HG03175 (cell line): ENCODE results near the gene TFAP2B.

Experiments used
- ATAC-seq: cut with Tn5 transposase; IDR thresholded peaks from one replicate; pipeline ENCODE4 v1.9.1; 2021; ENCODE audit warnings: mild to moderate bottlenecking, moderate library complexity; ENCODE audit not compliant: unreplicated experiment

TFAP2B gene

DNA sequence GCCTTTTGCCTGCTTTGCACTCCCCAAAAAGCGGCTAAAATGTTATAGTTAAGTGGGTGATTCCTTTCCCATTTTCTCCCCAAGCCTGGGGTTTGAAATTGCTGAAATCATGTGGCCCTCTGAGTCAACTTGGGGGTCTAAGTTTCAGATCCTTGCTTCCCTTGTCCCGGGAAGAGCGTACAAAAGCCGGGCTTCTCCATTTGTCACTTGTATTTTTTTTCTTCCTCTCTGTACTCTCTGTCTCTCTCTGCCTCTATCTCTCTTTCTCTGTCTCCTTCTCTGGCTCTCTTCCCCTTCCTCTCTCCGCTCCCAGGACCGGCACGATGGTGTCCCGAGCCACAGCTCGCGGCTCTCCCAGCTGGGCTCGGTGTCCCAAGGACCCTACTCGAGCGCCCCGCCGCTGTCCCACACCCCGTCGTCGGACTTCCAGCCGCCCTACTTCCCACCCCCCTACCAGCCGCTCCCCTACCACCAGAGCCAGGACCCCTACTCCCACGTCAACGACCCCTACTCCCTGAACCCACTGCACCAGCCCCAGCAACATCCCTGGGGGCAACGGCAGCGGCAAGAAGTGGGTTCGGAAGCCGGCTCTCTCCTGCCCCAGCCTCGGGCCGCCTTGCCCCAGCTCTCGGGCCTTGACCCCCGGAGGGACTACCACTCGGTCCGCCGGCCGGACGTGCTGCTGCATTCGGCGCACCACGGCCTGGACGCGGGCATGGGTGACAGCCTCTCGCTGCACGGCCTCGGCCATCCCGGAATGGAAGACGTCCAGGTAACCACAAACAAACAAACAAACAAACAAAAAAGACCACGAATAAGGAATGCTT is 4.6 kb downstream of the TFAP2B start:
- ATAC-seq: no peak

DNA sequence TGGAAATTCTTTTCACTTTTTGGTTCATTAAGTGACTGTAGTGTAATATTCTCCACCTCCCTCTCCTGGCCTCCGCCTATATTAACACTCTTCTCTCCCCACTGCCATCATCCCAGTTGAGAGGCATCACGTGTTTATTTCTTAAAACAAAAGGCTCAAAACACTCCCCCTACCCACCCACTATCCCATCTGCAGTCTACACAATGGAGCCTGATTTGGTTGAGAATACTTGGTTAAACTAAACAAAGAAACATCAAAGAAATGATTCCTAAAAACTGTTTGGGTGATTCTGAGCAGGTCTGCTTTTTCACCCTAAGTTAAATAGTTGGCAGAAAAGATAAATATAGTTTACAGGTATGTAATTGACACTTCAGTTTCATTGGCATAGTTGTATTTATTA is 5.9 kb downstream of the TFAP2B start:
- no peak for ATAC-seq

DNA sequence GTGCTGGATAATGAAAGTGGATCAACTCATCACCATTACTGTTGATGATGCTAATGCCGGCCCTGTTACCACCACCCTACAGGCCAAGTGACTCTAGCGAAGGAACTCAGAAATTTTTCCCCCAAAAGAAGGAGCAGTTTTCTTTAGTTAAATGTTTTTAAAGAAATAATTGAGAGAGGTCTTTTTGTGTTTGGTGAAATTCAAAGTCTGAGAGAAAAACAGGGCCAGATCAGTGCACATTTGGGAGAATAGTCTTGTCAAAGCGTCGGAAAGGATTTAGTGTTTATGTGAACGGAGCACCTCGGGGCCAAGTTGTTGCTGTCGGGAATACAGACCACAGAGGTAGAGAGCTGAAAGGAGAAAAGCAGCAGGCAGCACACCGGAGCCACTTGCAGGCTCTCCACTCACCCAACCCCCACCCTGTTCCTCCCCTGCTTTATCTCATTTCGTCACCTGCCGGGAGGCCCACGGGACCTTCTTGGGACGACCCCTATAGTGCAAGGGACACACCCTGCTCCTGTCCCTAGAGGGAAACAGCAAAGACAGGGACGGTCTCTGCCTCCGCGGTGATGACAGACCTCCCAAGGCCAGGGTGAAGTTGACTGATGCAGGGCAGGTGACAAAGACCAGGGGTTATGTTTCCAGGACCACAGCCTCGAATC is 6.8 kb downstream of the TFAP2B start:
- ATAC-seq: no peak

DNA sequence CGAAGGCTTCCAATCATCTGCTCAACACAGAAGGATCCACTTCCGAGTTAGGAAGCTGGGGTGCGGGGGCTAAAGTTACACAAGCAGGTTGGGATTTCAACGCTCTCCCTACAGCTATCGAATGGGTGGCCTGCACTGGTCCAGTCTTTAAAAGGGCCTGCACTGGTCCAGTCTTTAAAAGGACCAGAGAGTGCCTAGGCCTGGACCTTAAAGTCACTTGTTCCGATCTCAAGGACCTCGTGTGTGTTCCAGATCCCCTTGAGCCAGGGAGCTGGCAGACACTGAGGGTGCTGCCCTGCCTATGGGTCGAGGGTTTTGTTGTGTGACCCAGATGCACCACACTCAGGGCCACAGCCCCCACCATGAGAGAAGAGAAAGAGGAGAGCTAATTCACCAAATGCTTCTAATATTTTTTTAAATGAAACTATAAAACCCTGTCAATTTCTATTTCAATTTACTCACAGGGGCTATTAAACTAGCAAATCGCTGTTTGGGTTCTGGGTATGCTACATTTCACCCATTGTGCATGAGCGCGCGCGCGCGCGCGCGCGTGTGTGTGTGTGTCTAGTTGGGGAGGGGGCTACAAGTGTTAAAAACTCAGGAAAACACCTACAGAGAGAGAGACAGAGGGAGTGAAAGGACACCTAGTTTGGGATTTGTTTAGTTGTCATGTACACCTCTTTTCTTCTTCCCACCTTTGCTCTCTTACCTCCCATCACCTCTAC is 7.5 kb downstream of the TFAP2B start:
- no peak for ATAC-seq

DNA sequence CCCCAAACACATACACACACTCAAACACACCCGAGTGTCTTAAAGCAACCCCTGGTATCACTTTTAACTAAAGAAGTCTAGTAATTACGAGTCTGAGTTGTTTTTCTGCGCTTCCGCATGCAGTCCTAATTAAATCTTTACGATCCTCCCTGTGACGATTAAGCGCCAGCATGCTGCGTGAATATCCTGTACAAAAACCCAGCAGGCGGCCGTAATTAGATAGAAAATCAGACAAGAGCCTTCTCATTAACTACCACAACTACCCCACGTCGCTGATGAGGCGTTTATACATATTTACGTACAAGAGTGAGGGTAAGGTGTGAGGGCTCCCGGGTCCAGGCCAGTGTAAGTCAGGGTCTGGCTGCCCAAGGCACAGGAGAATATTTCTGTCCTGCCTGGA is 8.1 kb downstream of the TFAP2B start:
- no peak for ATAC-seq

DNA sequence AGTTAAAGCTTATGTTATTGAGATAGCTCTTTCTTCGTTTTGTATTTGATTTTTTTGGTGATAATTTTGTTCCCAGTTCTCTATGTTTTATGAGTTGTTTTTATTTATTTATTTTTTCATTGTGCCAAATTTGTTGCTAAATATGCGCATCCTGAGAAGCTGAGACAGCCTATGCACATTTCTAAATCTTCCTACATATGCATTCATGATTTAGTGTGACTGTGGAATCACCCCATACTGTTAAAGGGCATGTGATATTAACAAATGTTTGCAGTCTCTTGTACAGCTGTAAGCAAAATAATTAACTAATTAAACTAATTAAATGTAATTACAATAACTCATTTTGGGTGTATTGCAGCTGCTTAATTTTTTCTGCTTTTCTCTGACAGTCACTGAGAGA is 10.4 kb downstream of the TFAP2B start:
- ATAC-seq: no peak

DNA sequence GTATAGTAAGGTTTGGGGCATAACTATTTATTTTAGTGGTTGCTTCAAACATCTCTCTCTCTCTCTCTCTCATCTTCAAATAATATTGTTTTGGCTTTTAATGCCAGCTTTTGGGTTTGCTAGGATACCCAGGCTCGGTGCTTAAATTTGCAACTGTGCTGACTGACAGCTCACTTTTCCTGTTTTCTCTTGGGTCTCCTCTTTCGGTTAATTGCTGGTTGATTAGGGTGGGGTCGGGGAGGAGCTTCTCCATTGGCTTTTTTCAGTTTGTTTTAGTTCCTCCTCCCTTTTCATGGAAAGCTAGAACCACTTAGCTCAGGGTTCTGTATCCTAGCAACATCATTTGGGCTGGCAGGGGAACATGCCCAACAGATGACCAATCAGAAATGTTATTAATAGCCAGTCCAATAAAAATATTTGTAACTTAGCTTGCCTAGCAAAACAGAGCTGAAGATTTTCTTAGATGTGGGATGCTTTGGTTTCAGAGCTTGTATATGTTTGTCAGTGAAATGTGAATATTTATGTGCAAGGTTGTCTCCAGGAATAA is 11.3 kb downstream of the TFAP2B start:
- no peak for ATAC-seq

DNA sequence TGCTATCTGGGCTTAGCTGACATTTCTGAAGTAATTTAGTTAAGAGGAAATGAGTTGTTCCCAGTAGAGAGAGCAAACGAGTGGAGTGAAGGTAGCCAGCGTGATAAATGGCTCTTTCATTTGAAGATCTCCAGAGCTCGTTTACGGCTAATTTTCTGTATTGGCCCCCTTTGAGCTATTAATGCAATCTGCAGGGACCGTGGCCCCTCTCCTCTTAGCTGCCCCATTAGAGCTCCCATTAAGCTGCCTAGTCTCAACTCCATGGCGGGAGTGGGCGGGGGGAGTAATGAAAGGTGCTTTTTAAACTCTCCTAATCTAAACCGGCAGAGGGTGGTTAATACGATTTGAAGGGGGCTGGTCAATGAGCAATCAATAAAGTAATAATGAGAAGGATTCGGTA is 12.5 kb downstream of the TFAP2B start:
- no peak for ATAC-seq

DNA sequence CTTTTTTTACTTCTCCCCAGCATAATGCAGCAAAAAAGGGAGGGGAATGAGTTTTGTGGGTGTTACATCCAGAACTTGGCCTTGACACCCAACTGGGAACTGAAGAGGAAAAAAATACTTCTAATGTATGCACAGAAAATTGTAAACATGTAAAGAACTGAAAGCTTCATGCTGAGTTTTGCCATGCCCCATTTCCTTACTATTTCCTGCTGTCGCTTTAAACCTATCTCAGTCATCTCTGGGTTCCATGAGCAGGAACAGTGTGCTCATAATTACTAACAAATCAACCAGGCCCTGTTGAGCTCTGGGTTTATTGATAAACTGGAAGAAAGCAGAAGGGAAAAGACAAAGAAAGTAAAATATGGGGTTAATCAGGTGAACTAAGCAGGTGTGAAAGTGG is 14.2 kb downstream of the TFAP2B start:
- ATAC-seq: no peak

DNA sequence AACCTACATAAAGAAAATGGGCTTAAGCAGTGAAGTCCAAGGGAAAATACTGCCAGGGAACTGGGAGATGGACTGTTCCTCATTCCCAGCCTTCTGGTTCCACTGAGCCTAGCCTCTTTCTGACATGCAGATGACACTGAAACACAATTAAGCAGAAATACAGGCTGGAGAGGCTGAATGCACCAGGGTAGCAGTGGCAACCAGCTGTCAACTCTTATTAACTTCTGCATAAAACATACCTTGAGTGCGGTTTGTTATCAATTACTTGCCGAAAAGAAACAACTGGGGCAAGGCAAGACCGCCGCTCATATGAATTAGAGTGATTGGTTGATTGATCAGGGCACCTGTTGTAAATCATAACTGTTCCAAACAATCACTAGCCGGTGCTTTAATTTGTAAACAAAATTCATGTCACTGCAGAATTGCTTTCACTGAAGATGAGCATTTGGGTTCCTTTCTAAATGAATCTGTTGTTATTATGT is 16.3 kb downstream of the TFAP2B start:
- no peak for ATAC-seq

DNA sequence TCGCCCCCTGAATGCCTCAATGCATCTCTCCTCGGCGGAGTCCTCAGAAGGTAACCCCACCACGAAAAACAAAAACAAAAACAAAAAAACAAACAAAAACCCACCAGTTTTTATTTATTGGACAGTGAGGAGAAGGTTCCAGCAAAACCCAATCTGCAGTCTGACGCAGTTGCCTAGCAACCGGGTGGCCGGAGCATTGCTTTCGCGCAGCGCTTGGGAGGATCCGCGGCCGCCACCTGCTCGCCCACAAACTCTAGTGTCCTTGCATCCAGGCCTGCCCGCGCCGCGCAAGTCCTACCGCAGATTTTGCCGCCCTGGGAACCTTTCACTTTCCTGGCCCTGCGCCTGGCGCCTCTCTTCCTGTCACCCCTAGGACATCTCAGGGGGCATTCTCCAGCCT is 17.6 kb downstream of the TFAP2B start:
- ATAC-seq: no peak

DNA sequence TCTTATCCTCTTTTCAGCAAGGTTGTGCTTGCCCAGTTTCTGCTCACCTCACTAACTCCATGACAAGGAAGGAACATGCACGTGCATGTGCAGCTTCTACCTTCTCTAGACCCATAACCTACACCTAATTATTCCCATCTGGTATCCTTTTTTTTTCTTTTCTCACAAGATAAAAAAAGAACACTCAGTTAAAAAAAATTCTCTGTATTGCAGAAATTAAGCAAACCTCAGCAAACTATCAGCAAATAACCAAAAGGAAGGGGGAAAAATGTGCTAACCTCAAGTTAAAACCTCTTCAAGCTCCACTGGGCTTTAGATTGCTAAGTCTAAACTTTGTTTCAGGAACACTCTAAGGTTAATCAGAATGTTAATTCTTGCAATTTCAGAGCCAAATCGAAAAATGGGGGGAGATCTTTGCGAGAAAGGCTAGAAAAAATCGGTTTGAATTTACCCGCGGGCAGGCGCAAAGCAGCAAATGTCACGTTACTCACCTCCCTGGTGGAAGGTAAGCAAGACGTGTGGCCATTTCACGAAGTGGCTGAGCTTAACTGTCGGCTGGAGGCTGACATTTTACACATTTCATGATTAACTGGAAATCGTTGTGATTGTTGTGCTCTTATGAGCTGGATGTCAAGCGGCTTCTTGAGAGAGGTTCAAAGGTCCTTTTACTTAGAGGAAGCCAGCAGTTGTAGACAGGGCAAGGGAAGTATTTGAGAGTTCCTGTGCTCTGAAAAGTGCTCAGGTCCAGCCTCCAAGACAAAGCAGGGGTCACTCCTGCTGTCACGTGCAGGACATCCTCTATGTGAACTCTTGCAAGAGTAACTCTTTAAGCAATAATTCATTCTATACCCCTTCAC is 19.1 kb downstream of the TFAP2B start:
- ATAC-seq: no peak

DNA sequence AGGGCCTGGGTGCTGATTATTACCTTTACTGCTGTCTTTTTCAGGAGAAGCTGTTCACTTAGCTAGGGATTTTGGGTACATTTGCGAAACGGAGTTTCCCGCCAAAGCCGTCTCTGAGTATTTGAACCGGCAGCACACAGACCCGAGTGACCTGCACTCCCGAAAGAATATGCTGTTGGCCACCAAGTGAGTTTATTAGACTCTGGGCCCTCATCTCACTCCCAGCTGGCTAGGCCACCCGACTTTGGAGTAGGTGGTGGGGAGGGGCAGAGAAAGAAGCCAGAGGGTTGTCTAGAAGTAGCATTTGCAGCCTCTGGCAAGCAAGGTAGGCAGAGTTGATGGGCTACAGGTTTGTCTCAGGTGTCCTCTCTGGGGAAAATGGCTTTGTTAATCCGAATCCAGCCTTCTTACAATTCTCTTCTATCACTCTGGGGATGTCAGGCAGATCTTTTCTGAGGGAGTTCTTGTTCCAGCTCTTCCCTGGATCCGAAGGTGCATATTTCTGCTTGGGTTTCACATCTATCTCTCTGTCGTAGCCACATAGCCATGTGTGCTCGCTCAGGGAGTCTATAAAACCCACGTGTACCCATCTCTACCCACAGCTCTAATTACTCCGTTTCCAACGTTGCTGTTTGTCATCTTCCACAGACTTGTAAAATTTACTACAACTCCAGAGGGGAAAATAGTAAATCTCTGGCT is 21.6 kb downstream of the TFAP2B start:
- ATAC-seq: no peak

DNA sequence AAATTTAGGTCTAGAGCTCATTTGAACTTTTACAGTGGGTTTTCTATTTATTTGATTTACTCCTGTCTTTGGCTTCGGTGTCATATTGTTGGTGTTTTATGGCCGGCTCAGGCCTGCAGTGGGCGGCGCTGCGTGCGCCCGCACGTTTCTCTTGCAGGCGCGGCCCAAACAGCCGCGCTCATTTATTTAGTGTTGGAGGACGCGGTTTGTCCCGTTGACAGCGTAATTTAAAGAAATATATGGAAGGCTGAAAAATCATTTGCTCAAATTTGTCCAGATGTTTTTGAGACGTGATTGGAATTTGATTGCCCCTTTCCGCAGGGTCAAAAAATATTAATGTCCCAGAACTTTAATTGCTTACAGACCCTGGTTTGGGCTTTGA is 22.1 kb downstream of the TFAP2B start:
- ATAC-seq: no peak

DNA sequence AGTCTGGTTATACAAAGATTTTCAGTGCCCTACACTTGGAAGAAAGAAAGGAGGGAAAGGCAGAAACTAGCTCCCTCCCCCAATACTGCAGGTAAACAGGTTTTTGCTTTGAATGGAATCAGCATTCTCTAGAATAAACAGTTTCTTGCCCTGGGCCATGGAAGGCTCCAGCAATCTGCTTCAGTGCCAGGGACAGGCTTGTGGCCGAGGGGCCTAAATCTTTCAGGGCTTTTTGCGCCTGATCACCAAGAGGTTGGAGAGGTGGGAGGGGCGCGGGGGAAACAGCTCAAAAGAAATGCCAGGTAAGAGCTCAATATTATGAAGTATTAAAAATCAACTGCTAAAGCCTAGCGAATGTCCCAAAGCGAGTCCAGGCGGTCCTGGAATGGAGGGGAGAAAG is 23.8 kb downstream of the TFAP2B start:
- no peak for ATAC-seq

DNA sequence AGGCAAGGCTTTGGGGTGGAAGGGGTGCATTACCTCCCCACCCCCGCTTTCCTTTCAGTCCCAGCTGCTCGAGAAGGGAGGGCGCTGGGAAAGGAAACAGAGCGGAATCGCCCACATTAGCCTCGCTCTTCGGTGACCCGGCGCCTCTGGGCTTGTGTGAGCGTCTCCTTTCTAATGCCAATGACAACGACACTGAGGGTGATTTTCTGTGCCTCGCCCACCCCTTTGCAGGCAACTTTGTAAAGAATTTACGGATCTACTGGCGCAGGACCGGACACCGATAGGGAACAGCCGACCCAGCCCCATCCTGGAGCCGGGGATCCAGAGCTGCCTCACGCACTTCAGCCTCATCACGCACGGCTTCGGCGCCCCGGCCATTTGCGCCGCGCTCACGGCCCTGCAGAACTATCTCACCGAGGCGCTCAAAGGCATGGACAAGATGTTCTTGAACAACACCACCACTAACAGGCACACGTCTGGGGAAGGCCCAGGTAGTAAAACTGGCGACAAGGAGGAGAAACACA is 24.3 kb downstream of the TFAP2B start:
- no peak for ATAC-seq

DNA sequence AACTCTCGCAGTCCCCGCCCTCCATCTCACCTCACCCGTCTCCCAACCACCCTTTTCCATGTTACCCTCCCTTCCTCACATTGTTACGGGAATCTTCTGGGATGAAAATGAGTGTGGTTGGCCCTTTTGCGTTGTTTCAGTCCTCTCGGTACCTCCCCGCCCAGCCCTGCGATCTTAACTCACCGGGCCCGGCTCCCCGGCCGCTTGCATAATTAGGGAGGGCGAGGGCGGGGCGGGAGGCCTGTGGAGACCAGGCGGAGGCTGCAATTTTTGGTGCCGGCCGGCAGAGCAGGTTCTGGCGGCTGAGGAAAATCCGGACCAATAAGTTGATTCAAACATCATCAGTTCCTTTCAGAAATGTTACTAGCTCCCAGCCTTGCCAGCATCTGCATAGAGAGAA is 25.2 kb downstream of the TFAP2B start:
- no peak for ATAC-seq

DNA sequence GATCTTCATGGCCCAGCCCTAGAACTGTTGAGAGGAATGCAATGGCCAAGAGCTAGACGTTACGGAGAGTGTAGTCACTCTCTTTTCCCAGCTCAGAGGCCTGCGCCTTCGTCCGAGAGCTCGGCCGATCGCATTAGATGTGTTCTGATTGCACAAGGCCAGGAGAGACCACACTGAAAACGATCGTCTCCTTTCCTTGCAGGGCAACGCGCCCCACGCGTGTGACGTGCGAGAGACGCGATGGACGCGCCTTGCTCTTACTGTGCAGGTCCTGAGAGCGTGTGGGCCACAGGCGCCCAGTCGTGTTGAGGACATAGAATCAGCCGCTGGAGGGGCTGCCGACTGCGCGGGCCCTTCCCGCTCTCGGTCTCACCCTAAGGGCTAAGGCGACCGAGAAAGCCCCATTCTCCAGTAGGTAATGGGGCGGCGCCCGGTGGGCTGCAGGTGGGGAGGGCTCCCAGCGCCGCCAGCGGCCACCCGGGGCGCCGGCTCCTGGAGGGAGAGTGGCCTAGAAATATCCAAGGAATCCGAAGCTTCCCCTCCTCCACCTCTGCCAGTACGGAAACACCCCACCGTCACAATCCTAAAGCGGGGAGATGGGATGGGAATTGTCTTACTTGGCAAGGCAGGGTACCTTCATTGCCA is 26.9 kb downstream of the TFAP2B start:
- ATAC-seq: no peak

DNA sequence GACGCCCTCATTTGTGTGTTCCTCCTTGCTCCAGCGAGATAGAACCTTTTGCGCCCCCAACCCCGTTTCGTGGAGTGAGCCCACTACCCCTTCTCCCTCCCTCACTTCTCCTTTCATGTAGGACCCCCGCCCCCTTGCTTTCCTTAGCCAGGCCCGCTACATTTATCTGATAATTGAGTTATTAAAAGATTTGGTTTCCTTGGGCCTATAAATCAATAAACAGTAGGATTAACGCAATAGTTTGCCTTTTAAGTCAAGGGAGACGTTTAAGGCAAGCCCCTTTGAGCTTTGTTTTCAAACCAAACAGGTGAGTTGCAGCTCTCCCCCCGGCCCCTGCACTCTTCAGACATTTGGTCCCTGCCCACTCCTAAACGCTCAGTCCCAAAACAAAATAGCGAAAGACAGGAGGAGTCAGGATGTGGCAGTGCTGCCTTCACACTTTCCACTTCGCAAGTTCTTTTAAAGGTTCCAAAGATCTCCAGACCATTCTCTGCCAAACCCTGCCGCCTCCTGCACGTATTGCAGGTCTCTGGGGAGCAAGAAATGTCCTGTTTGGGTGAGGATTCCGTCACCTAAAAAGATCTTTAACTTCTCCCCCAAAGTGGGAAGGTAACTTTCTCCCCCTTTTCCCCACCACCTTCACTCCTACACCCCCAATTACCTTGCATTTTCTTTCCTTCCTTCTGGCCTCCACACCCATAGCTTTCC is 27.6 kb downstream of the TFAP2B start:
- ATAC-seq: no peak
